SU-DHL-6 (cell line): ENCODE results near the gene FJX1.

Experiments
- H2AFZ ChIP-seq: fragments of 200-600 bp; sonication (generic); 2 replicates; pipeline ENCODE4 v1.6.1; 2014; ENCODE audit warnings: low read depth, mild to moderate bottlenecking, moderate library complexity, mixed read lengths, antibody characterized with exemption, low read length; ENCODE audit not compliant: severe bottlenecking
- H3F3A ChIP-seq: fragments of 200-600 bp; shearing (Covaris generic); 2 replicates; pipeline ENCODE4 v1.6.0; 2016; ENCODE audit warnings: antibody characterized with exemption, mild to moderate bottlenecking; ENCODE audit not compliant: insufficient read depth
- H3K27ac ChIP-seq: fragments of 200-600 bp; sonication (generic); 2 replicates; pipeline ENCODE4 v1.5.1; 2016; ENCODE audit warnings: low read depth, mild to moderate bottlenecking, low read length, moderate library complexity, mixed read lengths
- H3K27me3 ChIP-seq: fragments of 200-600 bp; sonication (generic), shearing (Covaris generic); 2 replicates; pipeline ENCODE4 v1.6.0; 2014; ENCODE audit warnings: mild to moderate bottlenecking, low read length
- H3K36me3 ChIP-seq: fragments of 200-600 bp; sonication (generic); 2 replicates; pipeline ENCODE4 v1.6.1; 2014; ENCODE audit warnings: mild to moderate bottlenecking, low read length, mixed read lengths
- H3K4me2 ChIP-seq: fragments of 300-600, 200-600 bp; shearing (Covaris generic), sonication (generic); 2 replicates; pipeline ENCODE4 v1.6.0; 2014; ENCODE audit warnings: low read length, low read depth, mild to moderate bottlenecking; ENCODE audit not compliant: poor library complexity, severe bottlenecking
- H3K4me3 ChIP-seq: fragments of 200-600 bp; sonication (generic); 2 replicates; pipeline ENCODE4 v1.5.1; 2014; ENCODE audit warnings: antibody characterized with exemption, low read length, mild to moderate bottlenecking, mixed read lengths; ENCODE audit not compliant: insufficient read depth, poor library complexity, severe bottlenecking
- H3K79me2 ChIP-seq: fragments of 200-600 bp; sonication (generic); 2 replicates; pipeline ENCODE4 v1.6.1; 2014; ENCODE audit warnings: mild to moderate bottlenecking, low read length, moderate library complexity; ENCODE audit not compliant: insufficient read depth
- H3K9ac ChIP-seq: fragments of 200-600 bp; sonication (generic); 2 replicates; pipeline ENCODE4 v1.7.0; 2014; ENCODE audit warnings: mild to moderate bottlenecking, low read length
- H3K9me2 ChIP-seq: fragments of 200-600 bp; sonication (generic); replicated peaks from 2 replicates; pipeline ENCODE4 v1.6.1; 2014; ENCODE audit warnings: low read length; ENCODE audit not compliant: insufficient read depth
- H3K9me3 ChIP-seq: fragments of 200-600 bp; sonication (generic); 2 replicates; pipeline ENCODE4 v1.6.1; 2014; ENCODE audit warnings: low read length, mixed read lengths; ENCODE audit not compliant: insufficient read depth
- H4K20me1 ChIP-seq: fragments of 200-600 bp; sonication (generic); 2 replicates; pipeline ENCODE4 v1.6.1; 2014; ENCODE audit warnings: low read depth, mild to moderate bottlenecking, antibody characterized with exemption, low read length, moderate library complexity, mixed read lengths
- EZH2phosphoT487 ChIP-seq: fragments of 200-600 bp; sonication (generic), shearing (Covaris generic); conservative IDR thresholded peaks from 2 replicates; pipeline ENCODE4 v1.6.1; 2018; ENCODE audit warnings: mild to moderate bottlenecking, antibody characterized with exemption, low read length, moderate library complexity, mixed read lengths
- TF ChIP-seq, protein P1 (sequence below): fragments of 200-600 bp; sonication (generic); IDR thresholded peaks from one replicate; pipeline ENCODE4 v1.5.1; 2017; ENCODE audit warnings: antibody characterized with exemption, mild to moderate bottlenecking, low read length, moderate library complexity; ENCODE audit not compliant: insufficient read depth, poor library complexity, severe bottlenecking

Gene FJX1

DNA sequence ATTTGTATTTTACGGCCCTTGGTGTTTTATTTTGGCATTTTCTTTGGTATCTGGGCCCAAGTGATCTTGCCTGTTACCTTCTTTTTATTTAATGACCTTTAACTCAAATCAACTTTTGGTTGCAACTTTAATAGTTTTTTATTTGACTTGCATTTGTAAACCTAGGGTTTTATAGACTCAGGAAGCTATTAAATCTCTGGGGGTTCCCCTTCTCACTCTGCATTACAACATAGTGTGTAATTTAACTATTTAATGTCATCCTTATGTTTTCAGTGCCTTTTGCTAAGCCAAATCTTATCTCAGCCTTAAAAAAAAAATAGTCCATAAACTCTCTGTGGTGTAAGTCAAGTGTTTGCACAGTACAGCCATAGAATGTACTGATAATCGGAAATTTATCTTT, 3.4 kb downstream of the FJX1 start:
- no peak overlapping the region for H3K9ac ChIP-seq
- H4K20me1 ChIP-seq, result no peaks in the 10 kb centered on the region
- TF ChIP-seq, protein P1, sequence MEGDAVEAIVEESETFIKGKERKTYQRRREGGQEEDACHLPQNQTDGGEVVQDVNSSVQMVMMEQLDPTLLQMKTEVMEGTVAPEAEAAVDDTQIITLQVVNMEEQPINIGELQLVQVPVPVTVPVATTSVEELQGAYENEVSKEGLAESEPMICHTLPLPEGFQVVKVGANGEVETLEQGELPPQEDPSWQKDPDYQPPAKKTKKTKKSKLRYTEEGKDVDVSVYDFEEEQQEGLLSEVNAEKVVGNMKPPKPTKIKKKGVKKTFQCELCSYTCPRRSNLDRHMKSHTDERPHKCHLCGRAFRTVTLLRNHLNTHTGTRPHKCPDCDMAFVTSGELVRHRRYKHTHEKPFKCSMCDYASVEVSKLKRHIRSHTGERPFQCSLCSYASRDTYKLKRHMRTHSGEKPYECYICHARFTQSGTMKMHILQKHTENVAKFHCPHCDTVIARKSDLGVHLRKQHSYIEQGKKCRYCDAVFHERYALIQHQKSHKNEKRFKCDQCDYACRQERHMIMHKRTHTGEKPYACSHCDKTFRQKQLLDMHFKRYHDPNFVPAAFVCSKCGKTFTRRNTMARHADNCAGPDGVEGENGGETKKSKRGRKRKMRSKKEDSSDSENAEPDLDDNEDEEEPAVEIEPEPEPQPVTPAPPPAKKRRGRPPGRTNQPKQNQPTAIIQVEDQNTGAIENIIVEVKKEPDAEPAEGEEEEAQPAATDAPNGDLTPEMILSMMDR, result no peak
- TF ChIP-seq EZH2phosphoT487, result no peak
- H3K4me3 ChIP-seq, result no peak overlapping the region
- H2AFZ ChIP-seq, result no peak overlapping the region
- H3K36me3 ChIP-seq, result no peaks in the 10 kb centered on the region
- no peaks in the 10 kb centered on the region for H3K27me3 ChIP-seq
- no peaks in the 10 kb centered on the region for H3K9me3 ChIP-seq
- H3K4me2 ChIP-seq, result no peak overlapping the region
- no peak overlapping the region for H3K27ac ChIP-seq
- no peaks in the 10 kb centered on the region for H3F3A ChIP-seq
- H3K79me2 ChIP-seq, result no peaks in the 10 kb centered on the region
- H3K9me2 ChIP-seq, result no peaks in the 10 kb centered on the region

DNA sequence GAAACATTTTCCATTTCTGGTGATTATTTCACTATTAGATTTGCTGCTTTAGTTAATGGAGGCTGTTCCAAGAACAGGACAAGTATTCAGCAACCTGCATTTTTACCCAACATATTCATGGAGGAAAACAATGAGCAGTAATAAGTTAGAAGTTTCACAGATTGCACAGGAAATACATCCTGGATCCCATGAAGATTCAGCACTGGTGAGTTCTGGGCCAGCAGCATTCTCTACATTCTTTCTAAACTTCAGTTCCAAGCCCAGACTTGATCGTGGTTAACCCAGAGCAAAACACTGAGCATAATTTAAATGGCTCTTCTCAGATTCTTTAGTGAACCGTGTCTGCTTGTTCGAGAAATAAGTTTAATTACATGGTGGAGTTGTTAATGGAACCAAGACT, 3.8 kb downstream of the FJX1 start:
- H3K79me2 ChIP-seq, result no peaks in the 10 kb centered on the region
- TF ChIP-seq, protein P1, result no peak
- no peak for TF ChIP-seq EZH2phosphoT487
- no peaks in the 10 kb centered on the region for H3K27me3 ChIP-seq
- H2AFZ ChIP-seq, result no peak overlapping the region
- H3K4me3 ChIP-seq, result no peak overlapping the region
- no peak overlapping the region for H3K4me2 ChIP-seq
- H3K9me3 ChIP-seq, result no peaks in the 10 kb centered on the region
- no peaks in the 10 kb centered on the region for H3K36me3 ChIP-seq
- no peaks in the 10 kb centered on the region for H3K9me2 ChIP-seq
- no peak overlapping the region for H3K27ac ChIP-seq
- H4K20me1 ChIP-seq, result no peaks in the 10 kb centered on the region
- no peaks in the 10 kb centered on the region for H3F3A ChIP-seq
- H3K9ac ChIP-seq, result no peak overlapping the region

DNA sequence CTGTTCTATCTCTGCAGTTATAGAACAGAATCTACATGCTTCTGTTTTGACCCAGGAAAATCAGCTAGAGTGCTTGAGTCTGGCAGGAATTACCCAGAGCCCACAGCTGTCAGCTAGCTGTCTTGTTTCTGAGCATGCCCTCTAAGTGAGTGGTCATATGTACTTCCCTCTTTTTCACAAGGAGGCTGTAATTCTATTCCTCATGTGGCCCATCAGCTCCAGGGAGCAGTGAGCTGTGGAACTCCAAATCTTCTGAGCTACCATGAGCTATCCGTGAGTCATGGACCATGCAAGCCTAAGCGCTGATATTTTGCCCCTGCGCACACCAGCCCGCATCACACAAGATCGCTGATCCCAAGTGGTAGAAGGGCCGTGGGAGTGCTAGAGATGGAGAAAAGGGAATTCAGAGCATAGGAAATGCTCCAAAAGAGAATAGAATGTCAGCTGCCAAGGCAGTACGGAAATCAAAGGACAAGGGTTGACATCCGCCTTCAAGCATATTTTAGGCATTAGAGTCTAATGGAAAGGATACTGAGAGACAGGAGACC, 5.4 kb downstream of the FJX1 start:
- H3K4me2 ChIP-seq, result no peak overlapping the region
- TF ChIP-seq EZH2phosphoT487, result no peak
- TF ChIP-seq, protein P1, result no peak

More for the DNA sequence above, 5.4 kb downstream of the FJX1 start:
- Histone ChIP-seq H2AFZ (no peak overlapping the region), H3K9me3 (no peaks in the 10 kb centered on the region), H4K20me1 (no peaks in the 10 kb centered on the region), H3K36me3 (no peaks in the 10 kb centered on the region), H3K4me3 (no peak overlapping the region), H3K79me2 (no peaks in the 10 kb centered on the region), H3K27me3 (no peaks in the 10 kb centered on the region), H3K9me2 (no peaks in the 10 kb centered on the region), H3F3A (no peaks in the 10 kb centered on the region), H3K9ac (no peak overlapping the region), H3K27ac (no peak overlapping the region)
